NK-92 (cell line): ENCODE data around the gene FUT6.
"Not testable (repeated sequence)": the region's sequence is repeated elsewhere in the genome, so short reads cannot be mapped to it uniquely, and the experiment has no call there.

ENCODE experiments used
- DNase-seq: peaks from one replicate; lab custom pipeline; 2025; ENCODE audit not compliant: unreplicated experiment; lab: John Stamatoyannopoulos, UW

Gene FUT6

GRCh38 chr19:5839065-5840017 is at the start of gene FUT6:
TSS of gene FUT6 (minus strand) at chr19:5839702. CDS start at chr19:5832567, 7,135 bp downstream.
- no peak for DNase-seq

- DNase-seq = not testable (repeated sequence)
Observed at GRCh38 chr19:5884065-5884811, 44.7 kb upstream of the FUT6 start.

- DNase-seq = not testable (repeated sequence)
Observed at GRCh38 chr19:5883157-5883873, 43.8 kb upstream of the FUT6 start.

- DNase-seq = no peak
Observed at GRCh38 chr19:5882421-5882968, 43.0 kb upstream of the FUT6 start.

- DNase-seq = no peak
Observed at GRCh38 chr19:5881543-5882299, 42.2 kb upstream of the FUT6 start.

- no peak for DNase-seq
Observed at GRCh38 chr19:5880604-5881078, 41.1 kb upstream of the FUT6 start.

- DNase-seq = no peak
Observed at GRCh38 chr19:5880196-5880595, 40.7 kb upstream of the FUT6 start.

GRCh38 chr19:5877882-5878281 is 38.4 kb upstream of the FUT6 start:
- DNase-seq = no peak

GRCh38 chr19:5877427-5877826 is 37.9 kb upstream of the FUT6 start:
- DNase-seq = no peak

GRCh38 chr19:5874496-5874895 is 35.0 kb upstream of the FUT6 start:
- DNase-seq = not testable (repeated sequence)

GRCh38 chr19:5873617-5874199 is 34.2 kb upstream of the FUT6 start:
- DNase-seq = no peak

- DNase-seq = no peak
Observed at GRCh38 chr19:5870986-5871394, 31.5 kb upstream of the FUT6 start.

GRCh38 chr19:5867201-5868136 is 28.0 kb upstream of the FUT6 start:
- no peak for DNase-seq

- DNase-seq = no peak
Observed at GRCh38 chr19:5865772-5866171, 26.3 kb upstream of the FUT6 start.

- no peak for DNase-seq
Observed at GRCh38 chr19:5864725-5865486, 25.4 kb upstream of the FUT6 start.

- no peak for DNase-seq
Observed at GRCh38 chr19:5864013-5864720, 24.7 kb upstream of the FUT6 start.

GRCh38 chr19:5863030-5863665 is 23.6 kb upstream of the FUT6 start:
- DNase-seq = no peak
